Retinal pigment epithelial cell (primary cell): ENCODE results near the gene ANKRD13D.
A peak's percentile ranks its signal among the peaks of the same experiment; 100 is the strongest.
"Not testable (repeated sequence)": the region's sequence is repeated elsewhere in the genome, so short reads cannot be mapped to it uniquely, and the experiment has no call there.

Experiments
- DNase-seq: peaks from one replicate; pipeline ENCODE4 v3.0.0-alpha.2; 2010; ENCODE audit warnings: low read depth
- H3K4me3 ChIP-seq: 2 replicates; pipeline ENCODE4 v1.5.1; 2011; ENCODE audit warnings: mild to moderate bottlenecking, low read length, control low read depth, moderate library complexity
- CTCF ChIP-seq: conservative IDR thresholded peaks from 2 replicates; pipeline ENCODE4 v1.5.1; 2011; ENCODE audit warnings: low read depth, low read length, control low read depth, inconsistent platforms

The ANKRD13D gene

GRCh38 chr11:67317888-67318555 is 28.9 kb downstream of the ANKRD13D start:
- DNase-seq: no peak

GRCh38 chr11:67318876-67319275 is 29.8 kb downstream of the ANKRD13D start:
- not testable (repeated sequence) for H3K4me3 ChIP-seq, DNase-seq

More at GRCh38 chr11:67317888-67318555, 28.9 kb downstream of the ANKRD13D start:
- TF ChIP-seq CTCF: no peak
- peak overlapping the region; percentile 81 for H3K4me3 ChIP-seq

- no peak for DNase-seq
- H3K4me3 ChIP-seq: no peak overlapping the region
- TF ChIP-seq CTCF: no peak
Measured at GRCh38 chr11:67320011-67320410, 30.9 kb downstream of the ANKRD13D start.

- DNase-seq: no peak
- TF ChIP-seq CTCF: no peak
- H3K4me3 ChIP-seq: no peak overlapping the region
Measured at GRCh38 chr11:67320691-67321090, 31.6 kb downstream of the ANKRD13D start.

- no peak overlapping the region for H3K4me3 ChIP-seq
- TF ChIP-seq CTCF: no peak
- no peak for DNase-seq
Measured at GRCh38 chr11:67321313-67321871, 32.3 kb downstream of the ANKRD13D start.

GRCh38 chr11:67322049-67322448 is 32.9 kb downstream of the ANKRD13D start:
- H3K4me3 ChIP-seq: no peak overlapping the region
- no peak for TF ChIP-seq CTCF
- no peak for DNase-seq

DNA sequence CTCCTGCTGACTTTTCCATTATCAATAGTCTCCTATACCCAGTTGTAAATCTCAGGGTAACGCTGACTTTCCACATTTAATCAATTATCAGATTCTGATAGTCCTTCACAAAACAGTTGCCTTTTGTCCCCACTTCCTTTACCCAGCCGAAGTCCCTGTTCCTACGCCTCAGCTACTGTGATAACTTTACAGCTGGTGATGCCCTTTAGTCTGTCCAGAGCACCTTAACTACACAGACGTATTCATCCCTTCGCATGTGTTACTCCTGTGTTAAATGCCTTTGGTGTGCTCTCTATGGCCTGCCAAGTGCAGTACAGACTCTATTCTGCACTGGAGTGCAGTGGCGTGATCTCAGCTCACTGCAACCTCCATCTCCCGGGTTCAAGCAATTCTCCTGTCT is 34.4 kb downstream of the ANKRD13D start:
- TF ChIP-seq CTCF: no peak
- DNase-seq: no peak
- no peak overlapping the region for H3K4me3 ChIP-seq
